Measurements from ENCODE around the gene ZNF598. TPM values are rescaled to one million over a fixed set of nuclear protein-coding genes. Genes with fewer than 3 reads are reported as not detected.
A peak's percentile ranks its signal among the peaks of the same experiment; 100 is the strongest.

Gene ZNF598
- total and polyA plus RNA-seq, 2 of the 13 experiments (the other 11 are each of a cell fraction or from before 2014, with no cell fraction given) = 13.5 to 14.2 TPM

DNA sequence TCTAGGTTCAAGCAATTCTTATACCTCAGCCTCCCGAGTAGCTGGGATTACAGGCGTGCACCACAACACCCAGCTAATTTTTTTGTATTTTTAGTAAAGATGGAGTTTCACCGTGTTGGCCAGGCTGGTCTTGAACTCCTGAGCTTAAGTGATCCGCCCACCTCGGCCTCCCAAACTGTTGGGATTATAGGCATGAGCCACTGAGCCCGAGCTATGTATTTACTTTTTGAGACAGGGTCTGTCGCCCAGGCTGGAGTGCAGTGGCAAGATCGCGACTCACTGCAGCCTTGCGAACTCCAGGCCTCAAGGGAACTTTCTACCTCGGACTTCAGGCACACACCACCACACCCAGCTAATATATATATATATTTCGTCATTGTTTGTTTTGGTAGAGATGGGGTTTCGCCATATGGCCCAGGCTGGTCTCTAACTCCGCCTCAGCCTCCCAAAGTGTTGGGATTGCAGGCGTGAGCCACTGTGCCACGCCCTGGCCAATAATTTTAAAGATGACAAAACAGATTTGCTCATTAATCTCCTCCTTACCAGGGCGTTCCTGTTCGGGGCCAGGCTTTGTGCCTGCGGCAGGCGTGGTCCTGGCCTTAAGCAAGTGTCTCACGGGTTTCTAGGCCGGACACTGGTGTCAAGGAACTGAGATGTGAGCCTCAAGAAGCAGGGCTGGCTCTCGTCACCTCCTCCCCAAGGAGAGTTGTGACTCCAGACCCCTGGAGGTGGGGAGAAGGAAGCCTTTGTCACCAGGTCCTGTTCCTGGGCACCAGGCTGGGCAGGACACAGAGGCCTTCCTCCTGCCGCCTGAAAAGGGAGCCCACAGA lies 5.7 kb upstream of the ZNF598 start (continued):
- TF ChIP-seq, protein P1, sequence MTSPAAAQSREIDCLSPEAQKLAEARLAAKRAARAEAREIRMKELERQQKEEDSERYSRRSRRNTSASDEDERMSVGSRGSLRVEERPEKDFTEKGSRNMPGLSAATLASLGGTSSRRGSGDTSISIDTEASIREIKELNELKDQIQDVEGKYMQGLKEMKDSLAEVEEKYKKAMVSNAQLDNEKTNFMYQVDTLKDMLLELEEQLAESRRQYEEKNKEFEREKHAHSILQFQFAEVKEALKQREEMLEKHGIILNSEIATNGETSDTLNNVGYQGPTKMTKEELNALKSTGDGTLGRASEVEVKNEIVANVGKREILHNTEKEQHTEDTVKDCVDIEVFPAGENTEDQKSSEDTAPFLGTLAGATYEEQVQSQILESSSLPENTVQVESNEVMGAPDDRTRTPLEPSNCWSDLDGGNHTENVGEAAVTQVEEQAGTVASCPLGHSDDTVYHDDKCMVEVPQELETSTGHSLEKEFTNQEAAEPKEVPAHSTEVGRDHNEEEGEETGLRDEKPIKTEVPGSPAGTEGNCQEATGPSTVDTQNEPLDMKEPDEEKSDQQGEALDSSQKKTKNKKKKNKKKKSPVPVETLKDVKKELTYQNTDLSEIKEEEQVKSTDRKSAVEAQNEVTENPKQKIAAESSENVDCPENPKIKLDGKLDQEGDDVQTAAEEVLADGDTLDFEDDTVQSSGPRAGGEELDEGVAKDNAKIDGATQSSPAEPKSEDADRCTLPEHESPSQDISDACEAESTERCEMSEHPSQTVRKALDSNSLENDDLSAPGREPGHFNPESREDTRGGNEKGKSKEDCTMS (CRISPR knock-in tag; conservative IDR thresholded peaks at IDR 0.05) = no peak
- TF ChIP-seq, protein P2, sequence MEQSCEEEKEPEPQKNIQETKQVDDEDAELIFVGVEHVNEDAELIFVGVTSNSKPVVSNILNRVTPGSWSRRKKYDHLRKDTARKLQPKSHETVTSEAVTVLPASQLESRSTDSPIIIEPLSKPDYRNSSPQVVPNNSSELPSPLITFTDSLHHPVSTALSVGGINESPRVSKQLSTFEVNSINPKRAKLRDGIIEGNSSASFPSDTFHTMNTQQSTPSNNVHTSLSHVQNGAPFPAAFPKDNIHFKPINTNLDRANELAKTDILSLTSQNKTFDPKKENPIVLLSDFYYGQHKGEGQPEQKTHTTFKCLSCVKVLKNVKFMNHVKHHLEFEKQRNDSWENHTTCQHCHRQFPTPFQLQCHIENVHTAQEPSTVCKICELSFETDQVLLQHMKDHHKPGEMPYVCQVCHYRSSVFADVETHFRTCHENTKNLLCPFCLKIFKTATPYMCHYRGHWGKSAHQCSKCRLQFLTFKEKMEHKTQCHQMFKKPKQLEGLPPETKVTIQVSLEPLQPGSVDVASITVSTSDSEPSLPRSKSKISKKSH (CRISPR knock-in tag; IDR thresholded peaks at IDR 0.05; ENCODE audit: borderline replicate concordance) = no peak
- TF ChIP-seq, protein P3, sequence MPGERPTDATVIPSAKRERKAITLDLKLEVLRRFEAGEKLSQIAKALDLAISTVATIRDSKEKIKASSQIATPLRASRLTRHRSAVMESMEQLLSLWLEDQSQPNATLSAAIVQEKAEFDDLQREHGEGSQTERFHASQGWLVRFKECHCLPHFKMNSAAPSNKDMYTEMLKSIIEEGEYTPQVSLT (CRISPR knock-in tag; IDR thresholded peaks at IDR 0.05; ENCODE audit: borderline replicate concordance, low read depth) = no peak
- TF ChIP-seq HMGA1 (CRISPR knock-in tag; conservative IDR thresholded peaks at IDR 0.05) = no peak
- no peak for TF ChIP-seq CAMTA2 (CRISPR knock-in tag; IDR thresholded peaks at IDR 0.05; ENCODE audit: borderline replicate concordance)
- no peak for TF ChIP-seq RBFOX2 (IDR thresholded peaks at IDR 0.05; ENCODE audit: low read depth, low read length)
- no peak for TF ChIP-seq ZNF383 (CRISPR knock-in tag; IDR thresholded peaks at IDR 0.05; ENCODE audit: borderline replicate concordance)
- TF ChIP-seq, protein P4, sequence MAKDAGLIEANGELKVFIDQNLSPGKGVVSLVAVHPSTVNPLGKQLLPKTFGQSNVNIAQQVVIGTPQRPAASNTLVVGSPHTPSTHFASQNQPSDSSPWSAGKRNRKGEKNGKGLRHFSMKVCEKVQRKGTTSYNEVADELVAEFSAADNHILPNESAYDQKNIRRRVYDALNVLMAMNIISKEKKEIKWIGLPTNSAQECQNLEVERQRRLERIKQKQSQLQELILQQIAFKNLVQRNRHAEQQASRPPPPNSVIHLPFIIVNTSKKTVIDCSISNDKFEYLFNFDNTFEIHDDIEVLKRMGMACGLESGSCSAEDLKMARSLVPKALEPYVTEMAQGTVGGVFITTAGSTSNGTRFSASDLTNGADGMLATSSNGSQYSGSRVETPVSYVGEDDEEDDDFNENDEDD (CRISPR knock-in tag; IDR thresholded peaks at IDR 0.05; ENCODE audit: borderline replicate concordance) = no peak
- TF ChIP-seq, protein P5, sequence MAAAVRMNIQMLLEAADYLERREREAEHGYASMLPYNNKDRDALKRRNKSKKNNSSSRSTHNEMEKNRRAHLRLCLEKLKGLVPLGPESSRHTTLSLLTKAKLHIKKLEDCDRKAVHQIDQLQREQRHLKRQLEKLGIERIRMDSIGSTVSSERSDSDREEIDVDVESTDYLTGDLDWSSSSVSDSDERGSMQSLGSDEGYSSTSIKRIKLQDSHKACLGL (CRISPR knock-in tag; IDR thresholded peaks at IDR 0.05) = peak; percentile 35; the same call in 1 of the 2 replicates
- no peak for TF ChIP-seq ZNF850 (CRISPR knock-in tag; conservative IDR thresholded peaks at IDR 0.05)
- TF ChIP-seq RFXAP (CRISPR knock-in tag; IDR thresholded peaks at IDR 0.05; ENCODE audit: borderline replicate concordance) = no peak
- no peak for TF ChIP-seq ZNF33A (CRISPR knock-in tag; IDR thresholded peaks at IDR 0.05; ENCODE audit: borderline replicate concordance)
- no peak for TF ChIP-seq NR2F1 (CRISPR knock-in tag; IDR thresholded peaks at IDR 0.05)
- no peak for TF ChIP-seq MEF2D (CRISPR knock-in tag; IDR thresholded peaks at IDR 0.05)
- no peak for TF ChIP-seq POLR2AphosphoS2 (IDR thresholded peaks at IDR 0.05; ENCODE audit: low read depth, low read length)
- TF ChIP-seq REXO4 (CRISPR knock-in tag; IDR thresholded peaks at IDR 0.05; ENCODE audit: borderline replicate concordance) = no peak
- TF ChIP-seq, protein P6, sequence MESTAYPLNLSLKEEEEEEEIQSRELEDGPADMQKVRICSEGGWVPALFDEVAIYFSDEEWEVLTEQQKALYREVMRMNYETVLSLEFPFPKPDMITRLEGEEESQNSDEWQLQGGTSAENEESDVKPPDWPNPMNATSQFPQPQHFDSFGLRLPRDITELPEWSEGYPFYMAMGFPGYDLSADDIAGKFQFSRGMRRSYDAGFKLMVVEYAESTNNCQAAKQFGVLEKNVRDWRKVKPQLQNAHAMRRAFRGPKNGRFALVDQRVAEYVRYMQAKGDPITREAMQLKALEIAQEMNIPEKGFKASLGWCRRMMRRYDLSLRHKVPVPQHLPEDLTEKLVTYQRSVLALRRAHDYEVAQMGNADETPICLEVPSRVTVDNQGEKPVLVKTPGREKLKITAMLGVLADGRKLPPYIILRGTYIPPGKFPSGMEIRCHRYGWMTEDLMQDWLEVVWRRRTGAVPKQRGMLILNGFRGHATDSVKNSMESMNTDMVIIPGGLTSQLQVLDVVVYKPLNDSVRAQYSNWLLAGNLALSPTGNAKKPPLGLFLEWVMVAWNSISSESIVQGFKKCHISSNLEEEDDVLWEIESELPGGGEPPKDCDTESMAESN (CRISPR knock-in tag; conservative IDR thresholded peaks at IDR 0.05) = 0 out of 2 replicates have a peak, but pooled peaks have one; percentile 36
- no peak; the same call in none of the 2 replicates for TF ChIP-seq BCL6 (CRISPR knock-in tag; IDR thresholded peaks at IDR 0.05)
- TF ChIP-seq SOX6 (IDR thresholded peaks at IDR 0.05) = no peak
- TF ChIP-seq SOX6 (CRISPR knock-in tag; IDR thresholded peaks at IDR 0.05) = peak; percentile 42; the same call in 1 of the 2 replicates
- no peak for TF ChIP-seq ZMYM3 (CRISPR knock-in tag; IDR thresholded peaks at IDR 0.05)

All from HepG2 (cell line).